ENCODE data around the gene ADARB2. TPM values are rescaled to one million over a fixed set of nuclear protein-coding genes. Genes with fewer than 3 reads are reported as not detected.

Gene ADARB2
- total RNA-seq, 4 donors from 2014 or later: 0.80 to 4.9 (median 2.3) TPM

DNA sequence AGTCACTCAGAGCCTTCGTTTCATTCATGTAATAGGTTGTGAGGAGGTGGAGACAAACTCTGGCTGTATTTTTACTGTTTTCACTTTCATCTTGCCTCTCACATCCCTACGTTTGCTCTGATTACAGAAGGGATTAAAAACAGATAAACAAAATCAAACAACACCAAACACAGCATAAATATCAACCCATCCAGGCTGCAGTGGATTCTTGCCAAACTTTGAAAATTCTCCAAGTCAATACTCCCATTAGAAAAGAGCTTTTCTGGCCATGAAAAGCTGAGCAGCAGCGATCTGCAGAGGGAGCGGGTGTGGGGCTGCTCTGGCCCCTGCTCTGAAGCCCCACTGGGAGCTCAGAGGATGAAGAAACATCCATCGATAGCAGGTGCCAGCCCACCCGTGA lies 397.9 kb downstream of the ADARB2 start:
- no peak for TF ChIP-seq EP300 (IDR thresholded peaks at IDR 0.05; ENCODE audit: low read depth)
- TF ChIP-seq, protein P1, sequence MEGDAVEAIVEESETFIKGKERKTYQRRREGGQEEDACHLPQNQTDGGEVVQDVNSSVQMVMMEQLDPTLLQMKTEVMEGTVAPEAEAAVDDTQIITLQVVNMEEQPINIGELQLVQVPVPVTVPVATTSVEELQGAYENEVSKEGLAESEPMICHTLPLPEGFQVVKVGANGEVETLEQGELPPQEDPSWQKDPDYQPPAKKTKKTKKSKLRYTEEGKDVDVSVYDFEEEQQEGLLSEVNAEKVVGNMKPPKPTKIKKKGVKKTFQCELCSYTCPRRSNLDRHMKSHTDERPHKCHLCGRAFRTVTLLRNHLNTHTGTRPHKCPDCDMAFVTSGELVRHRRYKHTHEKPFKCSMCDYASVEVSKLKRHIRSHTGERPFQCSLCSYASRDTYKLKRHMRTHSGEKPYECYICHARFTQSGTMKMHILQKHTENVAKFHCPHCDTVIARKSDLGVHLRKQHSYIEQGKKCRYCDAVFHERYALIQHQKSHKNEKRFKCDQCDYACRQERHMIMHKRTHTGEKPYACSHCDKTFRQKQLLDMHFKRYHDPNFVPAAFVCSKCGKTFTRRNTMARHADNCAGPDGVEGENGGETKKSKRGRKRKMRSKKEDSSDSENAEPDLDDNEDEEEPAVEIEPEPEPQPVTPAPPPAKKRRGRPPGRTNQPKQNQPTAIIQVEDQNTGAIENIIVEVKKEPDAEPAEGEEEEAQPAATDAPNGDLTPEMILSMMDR (IDR thresholded peaks at IDR 0.05): no peak
- TF ChIP-seq POLR2A (IDR thresholded peaks at IDR 0.05): no peak
- no peak for TF ChIP-seq POLR2AphosphoS5 (IDR thresholded peaks at IDR 0.05)
- intact Hi-C loops (cut with DNase I; ENCODE audit: low total_unique reads) (no loop called here), in situ Hi-C loops (cut with MboI; ENCODE audit: low pct_ligation_motif_present in 1 of 4, low pct_unique_long_range_greater_than_20kb in 1 of 4, low sequenced_read_pairs in 3 of 4) (no loop called here)
- H3K9me3 ChIP-seq: no peaks in the 10 kb centered on the region
- H3K4me1 ChIP-seq: no peaks in the 10 kb centered on the region
- no peaks in the 10 kb centered on the region for H3K27me3 ChIP-seq
- 55 to 67% methylated on average over 5 to 6 of the region's 6 CpGs for WGBS, 2 donors (ENCODE audit: low coverage in 1 of 2)
- H3K4me3 ChIP-seq: no peak overlapping the region
- no peaks in the 10 kb centered on the region for H3K36me3 ChIP-seq
- no peak for DNase-seq
- H3K27ac ChIP-seq: no peak overlapping the region

DNA sequence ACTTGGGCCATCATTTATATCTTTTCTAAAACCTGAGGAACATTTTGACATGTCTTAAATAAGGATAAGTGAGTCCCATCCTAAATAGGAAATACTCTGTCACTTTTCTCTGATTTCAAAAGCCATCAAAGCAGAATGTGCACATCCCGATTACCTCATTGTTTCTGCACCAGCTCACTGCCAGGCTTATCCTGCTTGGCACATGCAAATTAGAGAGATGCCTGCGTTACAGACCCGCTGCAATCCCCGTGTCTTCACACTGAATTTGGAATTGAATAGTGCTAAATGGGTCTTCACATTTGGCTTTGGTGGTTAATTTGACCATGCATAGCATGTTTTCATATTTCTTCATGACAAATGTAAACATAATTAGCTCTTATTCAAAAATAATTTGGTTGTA lies 401.7 kb downstream of the ADARB2 start:
- TF ChIP-seq, protein P1 (IDR thresholded peaks at IDR 0.05): no peak
- TF ChIP-seq POLR2A (IDR thresholded peaks at IDR 0.05) (no peak), EP300 (IDR thresholded peaks at IDR 0.05; ENCODE audit: low read depth) (no peak), POLR2AphosphoS5 (IDR thresholded peaks at IDR 0.05) (no peak)
- DNase-seq: no peak
- no peaks in the 10 kb centered on the region for H3K27me3 ChIP-seq
- intact Hi-C loops (cut with DNase I; ENCODE audit: low total_unique reads): no loop called here
- H3K27ac ChIP-seq: no peak overlapping the region
- H3K9me3 ChIP-seq: no peaks in the 10 kb centered on the region
- in situ Hi-C loops (cut with MboI; ENCODE audit: low pct_ligation_motif_present in 1 of 4, low pct_unique_long_range_greater_than_20kb in 1 of 4, low sequenced_read_pairs in 3 of 4): no loop called here
- H3K4me3 ChIP-seq: no peak overlapping the region
- WGBS, 2 donors (ENCODE audit: low coverage in 1 of 2): 59 to 65% methylated on average over 4 of the region's 4 CpGs
- H3K36me3 ChIP-seq: no peaks in the 10 kb centered on the region
- no peaks in the 10 kb centered on the region for H3K4me1 ChIP-seq

DNA sequence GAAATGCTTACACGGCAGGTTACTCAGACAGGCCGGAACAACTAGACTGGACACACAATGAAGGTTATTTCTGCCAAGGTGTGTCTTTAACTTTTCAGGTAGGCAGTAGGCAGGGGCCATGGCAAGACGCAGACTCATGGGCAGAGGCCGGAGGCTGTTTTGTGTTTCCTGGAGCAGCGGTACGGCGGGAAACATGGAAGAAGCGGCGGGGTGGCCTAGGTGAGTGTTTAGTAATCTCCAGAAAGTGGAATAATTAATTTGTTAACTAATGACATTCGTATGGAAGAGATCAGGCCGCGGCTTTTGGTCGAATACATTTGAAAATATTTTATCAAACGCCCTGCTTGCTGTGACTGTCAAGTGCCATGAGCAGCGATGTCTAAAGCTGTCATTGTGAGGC lies 403.3 kb downstream of the ADARB2 start:
- H3K9me3 ChIP-seq: no peaks in the 10 kb centered on the region
- intact Hi-C loops (cut with DNase I; ENCODE audit: low total_unique reads) (no loop called here), in situ Hi-C loops (cut with MboI; ENCODE audit: low pct_ligation_motif_present in 1 of 4, low pct_unique_long_range_greater_than_20kb in 1 of 4, low sequenced_read_pairs in 3 of 4) (no loop called here)
- TF ChIP-seq POLR2A (IDR thresholded peaks at IDR 0.05) (no peak), POLR2AphosphoS5 (IDR thresholded peaks at IDR 0.05) (no peak), EP300 (IDR thresholded peaks at IDR 0.05; ENCODE audit: low read depth) (no peak)
- TF ChIP-seq, protein P1 (IDR thresholded peaks at IDR 0.05): no peak
- WGBS, 2 donors (ENCODE audit: low coverage in 1 of 2): 91 to 94% methylated on average over 11 to 15 of the region's 15 CpGs
- H3K36me3 ChIP-seq: no peaks in the 10 kb centered on the region
- no peak overlapping the region for H3K4me3 ChIP-seq
- H3K4me1 ChIP-seq: no peaks in the 10 kb centered on the region
- no peak for DNase-seq
- H3K27me3 ChIP-seq: no peaks in the 10 kb centered on the region
- no peak overlapping the region for H3K27ac ChIP-seq

DNA sequence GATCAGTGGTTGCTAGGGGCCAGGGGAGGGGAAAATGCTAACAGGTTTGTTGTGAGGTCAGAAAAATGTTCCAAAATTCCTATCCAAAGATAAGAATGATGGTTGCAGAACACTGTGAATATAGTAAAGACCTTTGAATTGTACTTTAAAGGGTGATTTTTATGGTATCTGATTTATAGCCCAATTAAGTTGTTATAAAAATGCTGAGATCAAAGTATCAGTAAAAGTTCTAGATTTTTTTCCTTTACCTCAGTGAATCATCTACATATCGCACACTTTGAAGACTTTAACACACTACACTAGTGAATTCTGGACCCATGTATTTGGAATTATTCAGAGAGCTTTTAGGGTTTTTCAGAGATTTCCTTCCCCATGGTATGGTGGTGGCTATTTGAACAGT lies 405.8 kb downstream of the ADARB2 start:
- H3K4me3 ChIP-seq: no peak overlapping the region
- WGBS, 2 donors (ENCODE audit: low coverage in 1 of 2): 60 to 63% methylated on average over 1 of the region's 1 CpG
- in situ Hi-C loops (cut with MboI; ENCODE audit: low pct_ligation_motif_present in 1 of 4, low pct_unique_long_range_greater_than_20kb in 1 of 4, low sequenced_read_pairs in 3 of 4): no loop called here
- no peaks in the 10 kb centered on the region for H3K9me3 ChIP-seq
- intact Hi-C loops (cut with DNase I; ENCODE audit: low total_unique reads): no loop called here
- H3K27ac ChIP-seq: no peak overlapping the region
- TF ChIP-seq, protein P1 (IDR thresholded peaks at IDR 0.05): no peak
- TF ChIP-seq EP300 (IDR thresholded peaks at IDR 0.05; ENCODE audit: low read depth) (no peak), POLR2AphosphoS5 (IDR thresholded peaks at IDR 0.05) (no peak), POLR2A (IDR thresholded peaks at IDR 0.05) (no peak)
- H3K36me3 ChIP-seq: no peaks in the 10 kb centered on the region
- H3K27me3 ChIP-seq: no peaks in the 10 kb centered on the region
- no peak for DNase-seq
- no peaks in the 10 kb centered on the region for H3K4me1 ChIP-seq
